NCI-H1694 (cell line): Measurements from ENCODE around the gene C4orf50.

ENCODE experiments used
- DNase-seq: peaks from one replicate; lab custom pipeline; 2025; lab: John Stamatoyannopoulos, UW

The C4orf50 gene

DNA sequence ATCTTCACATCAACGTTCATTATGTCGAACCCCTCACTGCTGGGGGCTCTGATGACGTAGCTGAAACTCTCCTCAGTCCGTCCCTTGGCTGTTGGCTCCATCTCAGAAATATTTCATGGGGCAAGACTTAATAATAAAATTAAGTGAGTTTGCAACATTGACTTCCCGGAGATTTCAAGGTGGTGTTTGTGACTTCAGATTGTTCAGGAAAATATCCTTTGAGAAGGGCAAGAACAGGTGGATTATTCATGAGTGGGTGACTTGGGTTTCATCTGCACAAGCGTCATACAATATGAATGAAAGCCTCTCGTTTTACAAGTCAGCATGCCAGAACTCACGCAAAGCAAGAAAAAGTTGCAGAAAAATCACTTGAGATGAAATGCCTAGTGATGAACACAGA is at the start of gene C4orf50:
C4orf50 (minus strand) TSS at position 101 of the 400 bp plus-strand sequence.
- DNase-seq, result no peak

DNA sequence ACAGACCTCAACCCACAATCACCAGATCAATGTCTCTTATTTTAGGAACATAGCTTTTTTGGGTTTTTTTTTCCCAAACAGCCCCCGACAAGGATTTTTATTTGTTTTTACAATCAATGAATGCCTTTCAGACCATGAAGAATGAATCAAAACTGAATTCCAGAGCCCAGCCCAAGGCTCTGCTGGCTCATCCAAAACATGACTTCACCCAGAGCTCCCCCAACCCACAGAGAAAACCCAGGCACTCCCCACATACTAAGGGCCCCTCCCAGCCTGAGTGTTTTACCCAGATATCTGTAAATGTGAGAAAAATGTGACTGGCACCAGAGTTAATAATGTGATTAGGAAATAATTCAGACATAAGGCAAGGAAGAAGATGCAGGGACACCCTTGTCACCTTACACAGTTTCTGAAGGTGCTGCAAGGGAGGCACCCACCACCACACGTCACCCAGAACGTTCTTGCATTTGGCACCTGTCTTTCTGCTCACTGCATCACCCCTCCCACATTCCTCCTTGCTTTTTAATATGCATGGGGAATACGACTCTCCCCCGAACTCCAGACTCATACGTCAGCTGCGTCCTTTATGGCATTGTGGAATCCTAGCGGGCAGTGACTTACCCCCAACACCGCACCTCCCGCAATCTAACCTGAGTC is 47.8 kb upstream of the C4orf50 start:
- no peak for DNase-seq

DNA sequence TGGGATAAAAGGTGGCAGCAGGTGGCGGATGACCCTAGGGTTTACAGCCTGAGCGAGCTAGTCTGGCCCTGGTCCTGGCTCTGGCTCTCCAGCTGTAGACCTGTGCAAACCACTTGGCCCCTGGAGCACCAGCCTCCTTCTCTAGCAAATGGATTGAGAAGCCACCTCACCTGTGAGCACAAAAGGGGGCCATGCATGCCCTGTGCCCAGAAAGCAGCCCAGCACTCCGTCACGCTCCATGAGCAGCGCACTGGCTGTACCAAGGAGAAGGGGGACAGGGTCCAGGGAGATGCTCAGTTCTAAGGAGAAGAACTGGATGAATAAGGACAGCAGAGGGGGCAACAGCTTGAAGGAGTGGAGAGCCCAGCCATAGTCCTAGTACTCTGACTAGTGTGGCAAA is 46.9 kb upstream of the C4orf50 start:
- DNase-seq, result no peak

DNA sequence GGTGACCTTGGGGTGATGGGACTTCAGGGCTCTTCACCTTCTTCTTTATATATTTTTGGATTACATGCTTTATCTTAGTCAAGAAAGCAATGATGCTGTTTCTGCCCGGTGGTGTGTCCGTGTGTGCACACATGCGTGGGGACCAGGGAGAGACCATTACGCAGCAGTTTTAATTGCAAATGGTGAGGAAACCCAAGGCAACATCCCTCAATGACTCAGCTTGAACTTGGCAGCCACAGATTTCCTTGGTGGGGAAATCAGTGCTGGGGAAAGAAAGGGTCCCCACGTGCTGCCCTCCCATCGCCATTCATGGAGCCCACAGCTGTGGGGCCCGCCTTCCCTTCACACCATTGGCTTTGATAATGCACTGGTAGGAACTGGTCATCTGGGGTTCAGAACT is 46.2 kb upstream of the C4orf50 start:
- no peak for DNase-seq

DNA sequence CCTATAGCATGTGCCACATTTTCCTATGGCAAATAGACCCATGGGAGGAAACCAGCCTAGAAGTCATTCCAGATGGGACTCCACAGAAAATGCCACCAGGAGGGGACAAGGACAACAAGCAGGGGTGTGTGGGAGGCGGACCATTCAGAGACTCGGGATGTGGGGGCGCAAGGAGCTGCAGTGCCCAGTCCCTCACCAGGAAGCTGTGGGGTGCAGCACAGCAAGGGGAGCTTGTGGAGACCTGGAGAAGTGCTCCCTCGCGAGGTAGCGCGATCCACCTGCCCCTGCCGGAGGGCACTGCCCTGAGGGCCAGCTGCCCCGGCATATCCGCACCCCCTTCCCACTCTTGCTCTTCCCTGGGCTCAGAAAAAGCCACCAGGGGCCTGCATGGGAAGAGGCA is 45.5 kb upstream of the C4orf50 start:
- no peak for DNase-seq

DNA sequence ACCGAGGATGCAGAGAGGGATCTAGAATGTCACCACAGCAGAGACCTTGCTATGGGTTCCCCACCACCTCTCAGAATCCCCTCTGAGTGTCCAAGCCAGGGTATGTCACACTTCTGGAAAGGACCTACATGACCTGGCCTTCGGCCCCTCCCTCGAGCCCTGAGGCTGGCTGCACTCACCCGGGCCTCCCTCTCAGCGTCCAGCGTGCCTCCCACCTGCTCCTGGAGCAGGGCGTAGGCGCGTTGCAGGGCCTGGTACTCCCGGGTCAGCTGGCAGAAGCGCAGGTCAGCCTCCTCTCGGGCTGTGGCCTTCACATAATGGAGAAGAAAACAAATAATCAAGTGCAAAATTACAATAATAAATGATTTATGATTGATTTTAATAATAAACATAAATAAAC is 43.9 kb upstream of the C4orf50 start:
- DNase-seq, result no peak

DNA sequence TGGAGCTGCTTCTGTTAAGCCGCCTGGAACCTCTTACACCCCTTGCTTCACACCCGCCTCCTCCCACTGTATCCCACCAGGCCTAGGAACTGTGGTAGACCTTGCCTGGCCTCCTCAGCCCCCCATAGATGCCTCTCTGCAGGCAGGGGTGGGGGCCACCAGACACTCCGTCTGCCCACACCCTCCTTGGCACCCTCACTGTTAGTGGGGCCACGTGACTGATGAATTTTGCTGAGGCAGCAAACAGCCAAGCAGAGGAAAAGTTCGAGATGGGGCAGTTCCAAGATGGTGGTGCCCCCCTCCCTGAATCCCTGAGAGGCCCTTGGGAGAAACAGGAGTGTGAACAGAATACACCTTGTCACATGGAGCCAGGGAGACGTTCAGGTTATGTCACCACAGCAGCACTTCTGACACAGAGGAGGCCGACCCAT is 41.2 kb upstream of the C4orf50 start:
- no peak for DNase-seq

DNA sequence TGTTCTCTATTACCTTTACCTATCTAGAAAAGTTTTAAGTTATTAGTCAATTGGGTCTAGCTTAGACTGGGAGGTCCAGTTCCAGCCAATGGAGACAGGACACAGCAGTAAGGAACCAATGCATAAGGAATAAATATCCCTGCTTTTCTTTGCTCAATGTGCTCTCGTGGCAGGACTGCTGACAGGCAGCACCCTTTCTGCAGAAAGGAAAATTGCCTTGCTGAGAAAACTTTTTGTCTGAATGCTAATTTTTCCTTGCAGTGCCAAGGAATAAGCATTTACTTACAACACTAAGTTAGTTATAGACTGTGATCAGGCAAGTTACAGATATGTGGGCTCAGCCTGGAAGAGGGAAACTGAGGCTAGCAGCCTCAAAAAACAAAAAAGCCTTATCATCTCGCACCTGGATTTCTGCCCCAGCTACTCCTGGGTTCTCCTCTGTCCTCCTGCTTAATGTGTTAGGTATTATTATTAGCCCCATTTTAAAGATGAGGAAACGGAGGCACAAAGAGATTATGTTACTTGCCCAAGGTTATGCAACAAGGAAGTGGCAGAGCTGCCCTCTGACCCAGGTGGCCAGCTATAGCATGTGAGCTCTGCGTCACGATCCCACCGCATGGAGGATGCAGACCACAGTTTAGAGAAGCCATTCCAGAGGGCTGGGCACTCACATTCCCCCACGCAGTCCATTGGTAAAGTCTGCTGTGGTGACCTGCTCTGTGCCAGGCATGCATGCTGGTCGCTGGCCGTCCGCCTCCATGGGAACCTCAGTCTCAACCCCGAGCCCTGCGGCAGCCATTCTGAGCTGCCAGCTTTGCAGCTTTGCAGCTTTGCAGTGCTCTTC is 40.5 kb upstream of the C4orf50 start:
- no peak for DNase-seq

DNA sequence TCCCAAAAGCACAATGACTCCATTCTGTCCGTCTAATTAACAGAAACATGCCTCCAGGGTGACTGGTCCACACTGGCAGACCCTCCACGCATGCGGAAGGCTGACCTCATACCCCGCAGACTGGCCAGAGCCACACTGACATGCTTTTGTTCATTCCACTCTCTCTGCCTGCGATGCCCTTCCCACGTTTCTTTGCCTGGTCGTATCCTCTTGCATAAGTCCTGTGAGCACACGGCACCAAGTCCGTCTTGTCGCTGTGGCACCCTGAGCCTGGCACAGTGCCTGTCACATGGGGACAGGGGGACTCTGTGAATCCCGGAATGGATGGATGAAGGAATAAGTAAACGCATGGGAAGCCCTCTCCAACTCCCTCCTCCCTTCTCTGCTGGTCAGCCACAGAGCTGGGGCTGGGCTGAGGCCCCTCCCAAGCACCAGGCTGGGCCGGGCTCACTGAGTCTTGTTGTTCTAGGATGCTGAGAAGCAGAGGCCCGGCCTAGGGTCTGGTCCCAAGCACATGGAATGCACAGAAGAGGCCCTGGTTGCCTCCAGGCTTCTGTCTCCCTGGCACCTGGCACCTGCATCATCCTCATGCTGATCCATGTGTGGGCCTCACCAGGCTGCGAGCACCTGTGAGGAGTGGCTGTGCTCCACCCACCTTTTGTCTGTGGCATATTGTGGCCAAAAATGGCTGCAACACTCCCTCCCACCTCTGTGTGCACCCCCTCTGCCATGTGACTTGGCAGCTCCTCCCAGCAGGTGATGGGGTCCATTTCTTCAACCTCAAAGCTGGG is 38.9 kb upstream of the C4orf50 start:
- DNase-seq, result no peak

DNA sequence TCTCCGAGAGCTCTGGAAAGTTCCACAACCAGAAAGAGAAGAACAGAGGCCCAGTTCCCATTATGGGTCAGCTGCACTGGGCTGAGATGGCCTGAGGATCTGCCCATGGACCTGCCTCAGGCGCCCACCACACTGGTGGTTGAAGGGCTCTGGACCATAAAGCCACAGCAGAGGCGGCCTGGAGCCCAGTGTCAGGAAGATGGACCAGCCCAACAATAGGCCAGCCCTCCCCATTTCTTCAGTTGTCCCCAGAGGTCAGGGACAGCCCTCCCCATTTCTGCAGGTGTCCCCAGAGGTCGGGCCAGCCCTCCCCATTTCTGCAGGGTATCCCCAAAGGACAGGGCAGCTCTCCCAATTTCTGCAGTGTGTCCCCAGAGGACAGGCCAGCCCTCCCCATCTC is 37.2 kb upstream of the C4orf50 start:
- DNase-seq, result no peak

DNA sequence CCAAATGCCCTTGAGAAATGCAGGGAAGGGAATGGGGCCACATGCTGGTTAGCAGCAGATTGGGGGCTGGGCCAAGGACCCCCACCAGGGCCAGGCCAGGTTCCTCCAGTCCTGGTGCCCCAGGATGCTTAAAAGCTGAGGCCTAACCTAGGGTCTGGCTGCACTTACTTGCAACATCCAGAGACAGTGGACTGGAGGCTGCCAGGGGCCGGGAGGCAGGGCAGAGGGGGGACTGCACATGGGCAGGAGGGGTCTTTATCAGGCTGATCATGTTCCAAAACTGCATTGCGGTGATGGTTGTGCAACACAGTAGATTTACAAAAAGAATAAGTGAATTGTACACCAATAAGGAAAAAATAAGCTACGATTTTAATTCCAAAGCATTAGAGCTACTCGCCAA is 36.8 kb upstream of the C4orf50 start:
- DNase-seq, result no peak

DNA sequence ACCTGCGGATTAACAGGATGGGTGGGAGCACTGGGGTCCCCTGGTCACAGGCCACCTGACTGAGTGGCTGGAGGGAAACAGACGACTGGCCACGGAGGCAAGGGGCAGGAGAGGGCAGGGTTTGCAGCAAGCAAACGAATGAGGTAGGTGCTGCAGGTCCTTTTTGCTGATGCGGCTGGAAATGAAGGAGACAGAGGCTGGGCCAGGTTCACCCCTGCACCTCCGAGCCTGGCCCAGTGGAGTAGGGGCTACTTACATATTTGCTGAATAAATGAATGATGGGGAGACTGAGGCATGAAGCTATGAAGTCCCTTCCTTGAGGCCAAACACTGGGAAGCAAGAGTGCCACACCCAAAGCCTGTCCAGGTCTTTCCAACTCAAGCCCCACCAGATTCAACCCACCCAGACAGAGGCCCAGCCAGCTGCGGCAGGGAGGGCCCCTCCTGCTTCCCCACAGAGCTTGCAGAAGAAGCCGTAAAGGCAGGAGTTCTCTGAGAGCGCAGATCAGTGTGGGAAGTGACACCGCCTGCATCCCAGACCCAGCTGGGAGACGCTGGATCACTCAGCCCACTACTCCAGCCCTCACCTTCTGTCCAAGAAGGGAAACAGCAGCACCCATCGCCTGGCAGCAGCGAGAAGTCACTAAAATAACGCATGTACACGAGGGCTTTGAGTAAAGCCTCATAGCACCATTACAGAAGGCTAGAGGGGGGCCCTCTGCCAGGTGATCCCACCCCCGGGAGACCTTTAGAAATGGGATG is 36.1 kb upstream of the C4orf50 start:
- no peak for DNase-seq

DNA sequence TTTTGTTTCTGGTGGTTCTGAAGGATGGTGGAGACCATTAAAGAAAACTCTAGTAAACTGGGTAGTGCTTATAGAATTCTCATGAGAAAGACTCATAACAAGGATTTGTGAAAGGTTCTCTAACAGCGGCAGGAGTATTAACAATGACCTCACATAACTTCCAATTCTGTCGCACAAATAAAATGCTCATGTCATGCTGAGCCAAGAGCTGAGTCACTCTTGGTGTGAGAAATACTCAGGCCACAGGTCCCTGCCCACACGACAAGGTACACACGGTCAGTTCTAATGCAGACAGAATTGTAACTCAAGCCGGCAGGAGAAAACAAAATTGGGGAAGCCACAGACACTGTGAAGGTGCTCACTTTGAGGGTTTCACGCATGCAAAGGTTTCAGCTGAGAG is 34.4 kb upstream of the C4orf50 start:
- no peak for DNase-seq

DNA sequence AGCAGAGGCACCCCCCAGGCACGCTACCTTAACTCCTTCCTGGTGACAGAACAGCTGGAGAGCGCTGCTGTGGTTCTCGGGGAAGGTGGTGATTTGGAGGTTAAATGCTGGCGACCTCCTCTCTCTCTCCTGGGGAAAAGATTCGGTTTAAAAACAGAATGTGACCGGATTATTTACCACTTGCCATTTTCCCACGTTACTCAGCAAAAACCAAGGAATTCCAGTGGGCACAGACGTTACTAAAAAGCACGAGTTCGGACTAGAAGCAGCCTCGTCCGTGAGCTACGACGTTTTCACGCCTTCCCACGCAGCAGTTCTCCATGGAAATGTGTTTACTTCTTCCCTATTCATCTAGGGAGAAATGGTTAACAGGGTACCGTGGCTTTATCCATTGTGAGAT is 32.3 kb upstream of the C4orf50 start:
- DNase-seq, result no peak

DNA sequence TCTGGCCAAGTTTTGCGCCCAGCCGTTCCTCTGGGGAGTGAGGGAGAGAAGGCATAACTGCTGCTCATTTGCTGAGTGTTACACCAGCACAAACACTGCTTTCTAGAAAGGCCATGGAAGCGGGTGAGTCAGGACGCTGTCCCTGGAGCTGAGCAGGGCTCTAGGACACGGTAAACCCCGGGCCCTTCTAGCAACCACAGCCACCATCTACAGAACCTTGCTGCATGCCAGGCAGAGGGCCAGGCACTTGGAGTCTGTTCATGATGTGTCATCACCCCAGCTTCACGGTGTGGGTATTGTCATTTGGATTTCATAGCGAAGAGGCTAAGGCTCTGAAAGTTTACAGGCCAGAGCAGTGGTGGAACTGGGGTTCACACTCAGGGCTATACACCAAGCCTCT is 31.8 kb upstream of the C4orf50 start:
- no peak for DNase-seq

DNA sequence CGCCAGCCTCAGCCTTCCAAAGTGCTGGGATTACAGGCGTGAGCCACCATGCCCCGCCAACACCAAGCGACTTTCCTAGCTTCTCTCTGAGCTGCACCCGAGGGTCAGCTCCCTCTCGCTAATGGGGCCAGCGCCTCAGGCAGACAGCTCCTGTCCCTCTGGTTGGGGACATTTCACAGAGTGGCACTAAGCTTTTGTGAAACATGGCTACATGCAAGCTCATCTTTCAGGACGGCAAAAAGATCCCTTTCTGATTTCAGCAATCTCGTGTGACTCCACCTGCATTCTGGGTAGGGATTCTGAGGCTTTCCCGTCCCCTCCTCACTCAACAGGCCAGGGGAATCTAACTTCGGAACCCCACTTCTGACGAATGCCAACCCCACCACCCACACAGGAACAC is 31.0 kb upstream of the C4orf50 start:
- DNase-seq, result no peak

DNA sequence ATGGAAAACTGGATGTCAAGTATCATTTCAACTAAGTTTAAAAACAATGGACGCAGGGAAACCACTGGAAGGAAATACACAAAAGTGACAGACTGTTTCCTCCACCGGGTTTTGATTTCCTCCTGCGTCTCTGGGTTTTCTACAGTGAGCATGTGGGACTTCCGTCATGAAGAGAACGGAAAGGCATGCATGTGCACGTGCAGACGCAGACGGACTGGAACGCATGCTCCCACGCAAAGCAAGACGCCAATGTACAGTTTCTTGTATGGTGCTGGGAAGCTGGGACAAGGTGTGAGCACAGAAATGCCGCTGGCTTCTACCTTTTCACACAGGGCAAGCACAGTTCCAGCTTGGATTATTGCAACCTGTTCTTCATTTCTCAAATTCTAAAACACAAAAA is 30.3 kb upstream of the C4orf50 start:
- no peak for DNase-seq

DNA sequence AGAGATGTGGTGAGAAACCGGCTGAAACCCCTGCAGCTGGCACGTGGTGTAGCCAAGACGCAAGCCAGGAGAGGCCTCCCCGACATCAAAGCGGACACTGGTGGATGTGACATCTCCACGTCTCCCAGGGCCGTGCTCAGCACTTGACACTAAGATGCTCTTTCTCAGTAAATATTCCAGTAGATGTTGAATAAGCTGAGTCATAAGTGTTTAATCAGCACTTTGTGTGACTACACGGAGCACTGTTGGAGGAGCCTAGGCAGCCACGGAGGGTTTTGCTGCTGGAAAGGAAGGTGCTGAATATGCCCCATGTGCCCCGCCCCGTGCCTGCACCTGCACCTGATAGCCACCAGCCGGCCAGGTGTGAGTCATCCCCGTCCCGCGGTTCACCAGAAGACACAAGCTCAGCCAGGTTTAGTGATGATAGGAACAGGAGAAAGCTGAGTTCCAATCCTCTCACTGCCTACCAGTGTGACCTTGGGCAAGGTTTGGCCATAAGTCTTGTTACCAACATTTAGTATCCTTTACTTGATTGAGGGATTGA is 29.0 kb upstream of the C4orf50 start:
- DNase-seq, result no peak

DNA sequence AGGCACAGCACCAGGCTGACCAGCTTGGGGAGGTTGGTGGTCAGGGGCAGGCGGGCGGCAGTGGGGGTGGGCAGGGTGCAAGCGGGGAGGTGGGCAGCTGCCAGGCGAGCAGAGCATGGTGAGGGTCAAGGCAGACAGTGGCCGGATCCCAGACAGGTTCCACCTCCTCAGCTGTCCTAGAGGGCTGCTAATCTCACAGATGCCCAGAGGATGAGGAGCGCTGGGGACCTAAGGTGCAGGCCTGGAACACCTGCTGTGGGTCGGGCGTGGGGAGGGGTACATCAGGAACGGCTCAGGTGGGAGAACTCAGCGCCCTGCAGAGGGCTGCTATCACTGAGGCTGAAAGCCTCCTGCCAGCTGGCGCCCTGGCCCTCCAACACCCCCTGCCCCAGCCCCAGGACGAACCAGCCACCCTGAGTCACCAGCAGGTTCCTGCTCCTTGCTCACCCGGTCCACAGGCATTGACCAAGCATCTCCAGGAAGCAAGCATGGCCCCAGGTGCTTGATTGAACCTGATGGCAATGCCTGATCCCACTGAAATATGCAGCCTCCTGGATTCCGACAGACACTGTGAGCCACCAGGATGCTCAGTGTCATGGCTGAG is 28.4 kb upstream of the C4orf50 start:
- DNase-seq, result no peak

DNA sequence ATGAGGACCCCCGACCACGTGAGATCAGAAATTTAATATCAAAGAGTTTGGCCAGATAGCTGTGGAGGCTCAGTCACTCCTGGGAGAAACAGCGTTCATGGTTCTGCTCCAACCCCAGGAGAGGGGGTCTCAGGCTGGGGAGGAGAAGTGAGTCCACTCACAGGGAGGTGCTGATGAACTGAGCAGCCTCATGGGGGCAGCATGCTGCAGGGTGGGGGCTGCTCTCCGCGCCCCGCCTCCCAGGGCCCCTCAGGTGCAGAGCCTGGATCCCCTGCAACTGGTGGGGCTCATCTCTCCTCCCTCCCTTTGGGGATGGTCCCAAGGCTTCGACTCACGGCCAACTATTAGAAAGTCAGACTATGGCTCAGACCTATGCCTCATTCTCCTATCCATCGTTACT is 26.6 kb upstream of the C4orf50 start:
- no peak for DNase-seq

DNA sequence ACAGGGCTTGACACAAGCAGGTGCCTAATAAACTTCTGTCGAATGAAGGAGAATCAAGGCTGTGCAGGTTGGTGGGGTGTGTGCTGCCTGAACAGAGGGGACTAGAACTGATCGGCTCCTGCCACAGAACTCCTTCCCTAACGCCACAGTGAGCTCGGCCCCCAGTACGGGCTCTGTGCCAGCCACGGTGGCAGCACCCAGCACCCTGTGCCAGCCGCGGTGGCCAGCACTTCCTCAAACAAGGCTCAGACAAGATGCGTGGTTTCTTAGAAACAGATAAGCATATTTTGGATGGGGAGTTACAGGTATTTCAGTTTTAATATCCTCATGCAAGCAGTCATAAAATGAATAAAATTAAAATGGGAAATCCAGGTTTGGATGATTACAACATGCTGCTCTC is 26.0 kb upstream of the C4orf50 start:
- DNase-seq, result no peak
